CD4-positive, alpha-beta T cell treated with Interleukin-2 at 100 ng/mL for 4 hours (primary cell): ENCODE data around the gene CBX5.
A peak's percentile ranks its signal among the peaks of the same experiment; 100 is the strongest.
"Not testable (repeated sequence)": the region's sequence is repeated elsewhere in the genome, so short reads cannot be mapped to it uniquely, and the experiment has no call there.

Experiments used
- DNase-seq: peaks from one replicate; pipeline ENCODE4 v3.0.0-alpha.2; 2020; ENCODE audit warnings: low spot score

CBX5 gene

DNA sequence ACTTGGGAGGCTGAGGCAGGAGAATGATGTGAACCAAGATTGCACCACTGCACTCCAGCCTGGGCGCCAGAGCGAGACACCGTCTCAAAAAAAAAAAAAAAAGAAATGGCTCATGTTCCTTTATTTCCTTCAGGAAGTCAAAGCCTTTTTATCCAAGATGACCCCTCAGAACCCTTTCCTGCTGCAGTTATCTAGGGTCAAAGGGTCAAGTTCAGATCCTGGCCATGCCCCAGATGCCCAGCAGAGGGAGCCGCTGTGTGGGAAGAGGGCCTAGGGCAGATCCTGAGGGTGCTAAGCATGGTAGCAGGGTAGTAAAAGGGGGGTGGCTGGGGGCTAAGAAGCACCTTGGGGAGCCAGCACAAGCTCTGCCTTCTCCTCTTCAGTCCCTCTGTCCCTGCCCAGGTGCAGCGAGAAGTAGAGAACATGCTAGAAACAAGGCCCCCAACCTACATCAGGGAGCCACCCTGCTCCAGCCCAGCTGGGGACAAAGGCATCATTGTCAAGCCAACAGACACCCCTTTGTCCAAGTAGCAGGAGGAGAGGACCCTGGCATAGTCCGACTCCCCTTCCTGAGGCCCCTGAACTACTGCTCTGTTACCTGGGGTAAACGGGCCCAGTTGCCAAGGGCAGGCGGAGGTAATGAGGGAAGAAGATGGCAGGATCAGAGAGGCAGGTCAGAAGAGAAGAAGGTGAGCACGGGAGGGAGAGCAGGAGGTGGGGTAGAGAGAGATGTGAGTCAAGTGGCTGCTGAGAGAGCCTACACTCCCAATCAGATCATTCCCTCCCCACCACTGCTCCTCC, 14.4 kb upstream of the CBX5 start:
- DNase-seq = peak; percentile 62

DNA sequence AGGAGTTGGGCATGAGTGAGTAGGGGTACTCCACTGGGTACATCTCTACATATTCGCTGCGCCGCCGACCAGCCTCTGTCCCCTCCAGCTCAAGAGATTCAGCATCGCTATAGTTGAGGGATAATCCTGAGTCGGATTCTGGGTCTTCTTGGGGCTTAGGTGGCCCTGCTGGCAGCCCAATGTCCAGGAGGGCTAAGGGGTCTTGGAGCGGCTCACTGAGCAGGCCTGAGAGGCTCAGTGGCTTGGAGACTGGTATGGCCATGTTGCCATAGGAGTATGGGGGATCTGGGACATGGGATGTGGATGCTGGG, 13.0 kb upstream of the CBX5 start:
- DNase-seq = no peak

DNA sequence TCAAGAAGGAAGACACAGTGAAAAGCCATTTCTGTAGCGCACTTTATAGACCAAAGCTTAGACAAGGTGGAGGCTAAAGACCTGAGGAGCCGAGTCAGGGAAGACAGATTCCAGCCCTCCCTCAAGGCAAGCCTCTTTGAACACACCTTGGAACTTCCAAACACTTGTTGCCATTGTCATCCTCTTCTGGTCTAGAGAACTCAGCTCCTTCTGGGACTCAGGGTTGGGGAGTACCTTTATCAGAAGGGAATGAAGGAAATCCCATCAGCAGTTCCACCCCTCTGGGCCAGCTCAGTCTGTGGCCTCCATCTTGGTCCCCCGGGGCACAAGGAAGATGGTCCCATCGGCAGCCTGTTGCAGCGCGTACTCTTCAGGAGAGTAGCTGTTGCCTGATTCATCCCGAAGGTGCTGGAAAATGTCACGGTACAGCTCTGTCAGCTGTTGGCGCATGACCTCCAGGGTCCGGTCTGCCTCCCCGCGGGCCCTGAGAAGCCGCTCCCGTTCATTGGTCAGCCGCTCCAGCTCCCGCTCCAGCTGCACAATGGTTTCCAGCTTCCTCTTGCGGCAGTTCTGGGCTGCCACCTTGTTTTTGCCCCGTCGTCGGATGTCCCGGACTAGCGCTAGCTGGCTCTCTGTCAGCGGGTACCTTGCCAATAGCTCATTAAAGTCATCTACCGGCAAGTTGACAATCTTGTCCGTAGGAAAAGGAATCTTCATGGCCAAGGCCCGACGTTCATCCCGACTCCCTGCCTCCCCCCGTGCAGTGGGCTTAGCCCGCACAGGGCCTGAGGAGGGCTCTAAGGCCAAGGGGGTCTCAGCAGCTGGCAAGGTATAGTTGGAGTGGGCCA, 12.4 kb upstream of the CBX5 start:
- no peak for DNase-seq

DNA sequence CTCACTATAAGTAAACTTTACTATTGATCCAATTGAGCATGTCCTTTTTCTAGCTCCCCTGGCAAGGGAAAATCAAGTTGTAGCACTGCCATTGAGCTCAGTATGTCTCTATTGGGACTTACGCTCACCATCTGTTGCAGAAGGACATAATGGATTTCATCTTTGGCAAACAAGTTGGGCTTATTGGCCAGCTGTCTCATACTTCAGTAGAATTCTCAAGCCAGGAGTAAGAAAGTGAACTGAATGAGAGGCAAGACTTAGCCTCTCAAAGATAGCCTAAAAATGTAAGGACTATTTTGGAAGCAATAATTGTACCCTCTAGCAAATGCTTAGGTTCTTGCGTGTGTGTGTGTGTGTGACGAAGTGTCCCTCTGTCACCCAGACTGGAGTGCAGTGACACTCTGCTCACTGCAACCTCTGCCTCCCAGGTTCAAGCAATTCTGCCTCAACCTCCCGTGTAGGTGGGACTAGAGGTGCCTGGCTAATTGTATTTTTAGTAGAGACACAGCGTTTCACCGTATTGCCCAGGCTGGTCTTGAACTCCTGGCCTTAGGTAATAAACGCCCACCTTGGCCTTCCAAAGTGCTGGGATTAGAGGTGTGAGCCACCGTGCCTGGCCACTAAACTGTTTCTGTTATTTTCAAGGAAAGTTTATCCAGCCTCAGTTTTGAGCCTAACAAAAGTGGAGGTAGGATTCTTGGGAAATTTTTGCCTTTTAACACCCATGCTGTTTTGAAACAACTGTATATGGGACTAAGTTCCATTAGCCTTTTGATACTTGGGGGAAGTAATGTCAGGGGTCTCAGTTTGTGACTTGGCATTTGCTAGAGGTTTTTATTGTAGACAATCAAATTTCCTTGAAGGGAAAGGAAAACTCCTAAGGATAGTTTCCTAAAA, 7.6 kb upstream of the CBX5 start:
- no peak for DNase-seq

DNA sequence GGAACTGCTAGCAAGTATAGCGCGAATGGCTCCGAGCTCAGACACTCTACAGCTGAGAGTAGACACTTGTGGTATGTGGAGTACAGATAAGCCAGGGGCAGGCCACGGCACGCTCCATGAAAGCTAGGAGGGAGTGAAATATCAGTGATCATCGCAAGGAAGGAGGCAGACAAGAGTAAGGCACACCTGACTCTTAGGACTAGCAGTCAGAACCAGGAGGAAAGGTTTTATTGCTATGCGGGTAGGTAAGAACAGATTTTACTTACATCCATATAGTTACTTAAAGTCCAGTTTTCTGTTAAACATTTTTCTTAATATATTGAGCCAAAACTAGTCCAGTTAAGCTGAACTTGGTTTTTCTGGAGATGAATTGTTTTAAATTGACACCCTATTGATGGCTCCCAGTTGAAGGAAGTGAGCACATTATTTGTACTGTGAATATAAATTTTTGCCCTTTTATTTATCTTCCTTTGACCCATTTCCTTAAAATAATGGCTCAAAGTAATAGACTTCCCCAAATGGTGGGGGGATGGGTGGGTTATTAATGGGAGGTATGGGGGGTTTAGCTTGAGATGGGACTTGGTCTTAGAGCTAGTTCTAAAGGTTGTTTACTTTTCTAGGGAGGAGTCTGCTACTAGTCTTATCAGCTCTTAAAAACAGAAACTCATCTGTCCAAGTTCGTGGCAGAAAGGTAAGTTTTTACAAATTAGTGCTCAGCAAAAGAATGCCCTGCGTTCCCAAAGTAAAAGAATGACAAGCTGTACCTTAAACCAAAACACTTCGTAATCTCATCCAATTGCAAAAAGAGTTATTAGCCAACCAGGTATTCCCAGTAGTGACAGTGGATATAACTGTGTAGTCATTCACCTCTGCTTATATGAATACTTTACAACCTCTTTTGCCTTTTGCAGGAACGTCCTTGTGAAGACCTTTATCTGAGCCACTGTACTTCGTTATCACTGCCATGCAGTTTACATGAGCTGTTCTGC, 6.4 kb upstream of the CBX5 start:
- DNase-seq = no peak

DNA sequence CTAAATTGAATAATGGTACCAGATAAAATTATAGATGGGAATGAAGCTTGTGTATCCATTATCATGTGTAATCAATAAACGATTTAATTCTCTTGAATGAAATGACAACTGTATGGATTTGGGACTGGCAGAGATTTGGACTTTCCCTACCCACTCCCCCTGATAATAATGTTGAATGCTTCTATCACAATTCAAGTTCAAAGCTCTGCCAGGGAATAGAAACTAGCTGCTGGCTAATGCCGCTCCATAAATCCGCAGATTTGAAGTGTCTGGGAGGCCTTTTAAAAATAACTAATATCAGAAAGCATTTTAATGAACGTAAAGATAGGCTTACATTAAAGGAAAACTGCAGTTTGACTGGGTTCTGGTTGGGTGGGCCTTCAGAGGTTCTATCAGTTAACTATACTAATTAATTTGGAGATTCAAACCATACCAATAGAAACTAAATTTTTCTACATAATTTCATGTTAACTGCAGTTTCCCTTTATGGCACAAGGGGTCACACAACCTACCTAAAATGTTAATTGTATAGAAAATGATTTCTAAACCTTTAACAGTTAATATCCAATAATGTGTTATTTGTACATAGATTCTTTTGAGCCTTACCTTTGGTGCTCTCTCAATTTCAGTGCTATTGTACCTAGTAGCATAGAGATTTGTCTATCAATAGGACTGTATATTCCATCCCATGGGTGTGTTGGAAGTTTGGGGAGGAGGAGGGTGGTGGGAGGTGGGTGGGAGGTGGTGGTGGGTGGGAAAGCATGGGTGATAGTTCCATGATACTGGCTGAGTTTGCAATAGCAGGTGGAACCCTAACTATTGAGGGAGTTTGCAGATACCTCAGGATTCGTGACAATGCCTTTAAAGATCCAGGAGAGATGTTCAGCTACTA, 5.5 kb upstream of the CBX5 start:
- DNase-seq = no peak

GRCh38 chr12:54284070-54284780, 4.3 kb upstream of the CBX5 start:
- DNase-seq = not testable (repeated sequence)

DNA sequence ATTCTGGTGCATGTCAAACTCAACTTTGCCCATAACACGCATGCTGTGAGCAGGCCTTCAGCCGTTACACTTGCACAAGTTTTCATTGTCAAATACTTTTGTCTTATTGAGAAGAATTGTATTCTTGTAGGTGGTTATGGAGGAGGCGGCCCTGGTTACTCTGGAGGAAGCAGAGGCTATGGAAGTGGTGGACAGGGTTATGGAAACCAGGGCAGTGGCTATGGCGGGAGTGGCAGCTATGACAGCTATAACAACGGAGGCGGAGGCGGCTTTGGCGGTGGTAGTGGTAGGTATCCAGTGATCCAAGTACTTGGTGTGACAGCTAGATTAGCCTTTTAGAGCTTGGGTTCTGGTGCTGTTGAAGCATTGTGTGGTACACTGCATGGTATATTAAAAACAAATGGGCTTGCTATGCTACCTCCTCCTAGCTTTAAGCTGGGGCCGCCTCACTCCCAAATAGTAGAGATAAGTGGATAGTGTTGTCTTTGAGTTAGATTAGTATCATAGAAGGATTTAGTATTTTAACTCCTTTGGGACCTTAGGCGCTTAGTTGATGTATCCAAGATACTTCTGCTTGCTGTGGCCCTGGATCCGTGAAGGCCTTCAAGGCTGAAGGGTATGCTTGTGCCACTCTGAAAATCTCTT, 3.1 kb upstream of the CBX5 start:
- DNase-seq = no peak

- DNase-seq = not testable (repeated sequence)
These were observed 1.8 kb upstream of the CBX5 start for GRCh38 chr12:54281694-54282093.

DNA sequence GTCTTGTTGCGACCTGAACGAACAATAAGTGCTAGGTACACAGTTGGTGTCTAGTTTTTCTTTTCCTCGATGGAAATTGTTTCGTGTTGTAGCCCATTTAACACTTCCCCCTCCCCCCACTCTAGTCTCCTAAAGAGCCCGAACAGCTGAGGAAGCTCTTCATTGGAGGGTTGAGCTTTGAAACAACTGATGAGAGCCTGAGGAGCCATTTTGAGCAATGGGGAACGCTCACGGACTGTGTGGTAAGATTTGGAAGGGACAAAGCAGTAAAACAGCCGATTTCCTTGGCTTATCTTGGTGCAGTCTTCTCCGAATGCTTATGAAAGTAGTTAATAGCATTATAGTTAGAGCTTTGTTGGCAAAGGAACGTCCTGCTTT, 1.3 kb upstream of the CBX5 start:
- not testable (repeated sequence) for DNase-seq

- DNase-seq = peak; percentile 99
These were observed 742 bp upstream of the CBX5 start, which contains the start of gene HNRNPA1 for GRCh38 chr12:54280468-54281260. HNRNPA1 (plus strand) TSS chr12:54280726; CDS start chr12:54280808, 82 bp downstream.

DNA sequence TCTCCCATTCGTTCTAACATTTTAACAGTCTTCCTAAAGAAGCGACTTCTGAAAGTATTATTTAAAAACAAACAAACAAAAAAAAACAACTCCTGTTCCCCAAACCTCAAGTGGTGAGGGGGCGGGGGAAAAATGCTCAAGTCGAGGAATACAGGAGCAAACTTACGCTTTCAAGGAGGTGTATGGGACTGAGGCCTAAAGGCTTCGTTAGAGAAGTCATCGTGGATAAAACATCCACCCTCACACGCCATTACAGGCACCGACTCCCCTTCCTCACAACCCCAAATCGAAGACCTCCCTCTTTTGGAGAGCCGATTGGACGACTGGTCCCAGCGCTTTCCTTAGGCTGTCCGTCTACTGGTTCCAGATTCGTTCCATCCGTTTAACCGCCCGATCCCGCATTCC, 693 bp downstream of the CBX5 start:
- no peak for DNase-seq

- no peak for DNase-seq
These were observed 2.1 kb downstream of the CBX5 start for GRCh38 chr12:54277823-54278276.

- DNase-seq = no peak
These were observed 3.6 kb downstream of the CBX5 start for GRCh38 chr12:54276368-54276767.

GRCh38 chr12:54273981-54274380, 5.9 kb downstream of the CBX5 start:
- DNase-seq = no peak

DNA sequence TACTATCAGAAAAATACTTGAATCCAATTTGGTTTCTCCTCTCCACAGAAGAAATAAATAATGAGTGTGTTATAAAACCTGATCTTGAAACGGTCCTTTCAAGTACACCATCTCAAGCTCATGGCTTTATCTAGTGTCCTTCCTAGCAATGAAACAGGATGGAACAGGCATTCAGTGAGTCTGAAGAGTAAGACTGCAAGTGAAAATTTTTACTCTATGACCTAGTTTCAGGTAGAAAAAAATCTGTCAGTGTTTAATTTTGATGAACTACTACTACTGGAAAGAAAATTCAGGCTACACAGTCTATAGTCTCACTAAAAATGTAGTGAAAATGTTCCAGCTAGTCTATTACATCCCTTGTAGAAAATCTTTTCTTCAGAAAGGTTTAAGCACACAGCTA, 7.7 kb downstream of the CBX5 start:
- DNase-seq = no peak

DNA sequence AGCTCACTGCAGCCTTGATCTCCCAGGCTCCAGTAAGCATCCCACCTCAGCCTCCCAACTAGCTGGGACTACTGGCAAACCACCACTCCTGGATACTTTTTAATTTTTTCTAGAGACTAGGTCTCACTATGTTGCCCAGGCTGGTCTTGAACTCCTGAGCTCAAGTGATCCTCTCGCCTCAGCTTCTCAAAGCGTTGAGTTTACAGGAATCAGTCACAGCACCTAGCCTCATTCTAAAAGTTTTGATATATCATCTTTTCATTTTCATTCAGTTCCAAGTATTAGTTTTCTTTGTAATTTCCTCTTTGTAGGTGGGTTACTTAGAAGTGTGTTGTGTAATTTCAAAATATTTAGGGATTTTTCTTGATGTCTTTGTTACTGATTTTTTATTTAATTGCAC, 9.6 kb downstream of the CBX5 start:
- no peak for DNase-seq

- DNase-seq = no peak
These were observed 13.1 kb downstream of the CBX5 start for GRCh38 chr12:54266852-54267251.
